ENCODE results near the gene ICAM1.

ICAM1 gene

GRCh38 chr19:10246511-10246910 lies 24.4 kb upstream of the ICAM1 start:
- Histone ChIP-seq H2BK15ac (replicated peaks; ENCODE audit: low read depth) (no peak overlapping the region), H3K4ac (ENCODE audit: low read depth, low read length) (no peak overlapping the region), H4K5ac (ENCODE audit: low read length) (no peak overlapping the region), H3K27me3 (ENCODE audit: insufficient read depth, low read length, poor library complexity) (no peaks in the 10 kb centered on the region), H3K4me1 (ENCODE audit: control insufficient read depth, low read depth, low read length) (no peaks in the 10 kb centered on the region), H2BK120ac (ENCODE audit: low read depth, low read length) (no peak overlapping the region), H3K79me1 (ENCODE audit: low read length) (no peaks in the 10 kb centered on the region), H4K8ac (ENCODE audit: low read depth, low read length) (no peak overlapping the region), H3K4me3 (ENCODE audit: low read length) (no peak overlapping the region), H3K9ac (ENCODE audit: low read length) (no peak overlapping the region), H2AK5ac (ENCODE audit: low read length) (no peak overlapping the region), H2BK5ac (ENCODE audit: low read length) (no peak overlapping the region), H3K36me3 (ENCODE audit: control insufficient read depth, insufficient read depth, low read length) (no peaks in the 10 kb centered on the region), H3K27ac (ENCODE audit: low read depth, low read length) (no peak overlapping the region), H3K18ac (ENCODE audit: low read length) (no peak overlapping the region), H3K79me2 (ENCODE audit: control insufficient read depth, insufficient read depth, low read length) (no peaks in the 10 kb centered on the region), H3K56ac (ENCODE audit: low read length) (no peak overlapping the region), H3K4me2 (ENCODE audit: low read length) (no peak overlapping the region), H3K23ac (ENCODE audit: low read length) (no peak overlapping the region)
- DNase-seq, result no peak
- no CpG with 5 or more reads among the region's 6 CpGs for WGBS (ENCODE audit: extremely low coverage, insufficient coverage, low lambda C conversion rate)

GRCh38 chr19:10251792-10252694 lies 18.9 kb upstream of the ICAM1 start, which contains the start of gene MRPL4:
TSS of gene MRPL4 (plus strand) at chr19:10252214. CDS start at chr19:10252254, 40 bp downstream.
- no peak within 1 kb of the TSS for H4K8ac ChIP-seq (ENCODE audit: low read depth, low read length)
- H3K4ac ChIP-seq (ENCODE audit: low read depth, low read length), result peak within 1 kb of the TSS; percentile 17
- no peak within 1 kb of the TSS for H4K5ac ChIP-seq (ENCODE audit: low read length)
- peak within 1 kb of the TSS; percentile 1 for H2BK5ac ChIP-seq (ENCODE audit: low read length)
- WGBS (ENCODE audit: extremely low coverage, insufficient coverage, low lambda C conversion rate), result no CpG with 5 or more reads among the region's 77 CpGs
- H3K27me3 ChIP-seq (ENCODE audit: insufficient read depth, low read length, poor library complexity), result no peaks in the 10 kb centered on the region
- H3K27ac ChIP-seq (ENCODE audit: low read depth, low read length), result no peak within 1 kb of the TSS
- peaks cover 5% of the 10 kb centered on the region for H3K36me3 ChIP-seq (ENCODE audit: control insufficient read depth, insufficient read depth, low read length)
- H3K9ac ChIP-seq (ENCODE audit: low read length), result peak within 1 kb of the TSS; percentile 76
- peak within 1 kb of the TSS; percentile 87 for H3K56ac ChIP-seq (ENCODE audit: low read length)
- H3K18ac ChIP-seq (ENCODE audit: low read length), result peak within 1 kb of the TSS; percentile 70
- H3K79me2 ChIP-seq (ENCODE audit: control insufficient read depth, insufficient read depth, low read length), result peaks cover 4% of the 10 kb centered on the region
- no peak within 1 kb of the TSS for H2AK5ac ChIP-seq (ENCODE audit: low read length)
- no peak within 1 kb of the TSS for H2BK120ac ChIP-seq (ENCODE audit: low read depth, low read length)
- peak; percentile 100 for DNase-seq
- H3K4me3 ChIP-seq (ENCODE audit: low read length), result peak within 1 kb of the TSS; percentile 56
- no peaks in the 10 kb centered on the region for H3K4me1 ChIP-seq (ENCODE audit: control insufficient read depth, low read depth, low read length)
- H3K79me1 ChIP-seq (ENCODE audit: low read length), result peaks cover 4% of the 10 kb centered on the region
- no peak within 1 kb of the TSS for H3K23ac ChIP-seq (ENCODE audit: low read length)
- peak within 1 kb of the TSS; percentile 59 for H3K4me2 ChIP-seq (ENCODE audit: low read length)
- H2BK15ac ChIP-seq (replicated peaks; ENCODE audit: low read depth), result no peak within 1 kb of the TSS

GRCh38 chr19:10252707-10253106 lies 18.2 kb upstream of the ICAM1 start:
- H3K23ac ChIP-seq (ENCODE audit: low read length), result no peak overlapping the region
- H4K8ac ChIP-seq (ENCODE audit: low read depth, low read length), result no peak overlapping the region
- H3K4me1 ChIP-seq (ENCODE audit: control insufficient read depth, low read depth, low read length), result no peaks in the 10 kb centered on the region
- H3K9ac ChIP-seq (ENCODE audit: low read length), result peak overlapping the region; percentile 76
- H3K79me2 ChIP-seq (ENCODE audit: control insufficient read depth, insufficient read depth, low read length), result peaks cover 4% of the 10 kb centered on the region
- no peak for DNase-seq
- H4K5ac ChIP-seq (ENCODE audit: low read length), result no peak overlapping the region
- no peak overlapping the region for H2BK5ac ChIP-seq (ENCODE audit: low read length)
- H3K18ac ChIP-seq (ENCODE audit: low read length), result no peak overlapping the region
- no peak overlapping the region for H2BK120ac ChIP-seq (ENCODE audit: low read depth, low read length)
- peaks cover 4% of the 10 kb centered on the region for H3K79me1 ChIP-seq (ENCODE audit: low read length)
- no peak overlapping the region for H3K27ac ChIP-seq (ENCODE audit: low read depth, low read length)
- H3K27me3 ChIP-seq (ENCODE audit: insufficient read depth, low read length, poor library complexity), result no peaks in the 10 kb centered on the region
- no peak overlapping the region for H2BK15ac ChIP-seq (replicated peaks; ENCODE audit: low read depth)
- H3K56ac ChIP-seq (ENCODE audit: low read length), result peak overlapping the region; percentile 87
- H3K4me2 ChIP-seq (ENCODE audit: low read length), result peak overlapping the region; percentile 59
- H3K4ac ChIP-seq (ENCODE audit: low read depth, low read length), result peak overlapping the region; percentile 17
- WGBS (ENCODE audit: extremely low coverage, insufficient coverage, low lambda C conversion rate), result no CpG with 5 or more reads among the region's 8 CpGs
- no peak overlapping the region for H2AK5ac ChIP-seq (ENCODE audit: low read length)
- H3K4me3 ChIP-seq (ENCODE audit: low read length), result peak overlapping the region; percentile 56
- H3K36me3 ChIP-seq (ENCODE audit: control insufficient read depth, insufficient read depth, low read length), result peaks cover 5% of the 10 kb centered on the region

GRCh38 chr19:10254244-10254643 lies 16.7 kb upstream of the ICAM1 start:
- Histone ChIP-seq H2BK5ac (ENCODE audit: low read length) (no peak overlapping the region), H4K8ac (ENCODE audit: low read depth, low read length) (no peak overlapping the region), H2BK120ac (ENCODE audit: low read depth, low read length) (no peak overlapping the region), H3K27me3 (ENCODE audit: insufficient read depth, low read length, poor library complexity) (no peaks in the 10 kb centered on the region), H3K56ac (ENCODE audit: low read length) (no peak overlapping the region), H4K5ac (ENCODE audit: low read length) (no peak overlapping the region), H3K4me1 (ENCODE audit: control insufficient read depth, low read depth, low read length) (no peaks in the 10 kb centered on the region), H3K9ac (ENCODE audit: low read length) (no peak overlapping the region), H3K4me2 (ENCODE audit: low read length) (no peak overlapping the region), H2AK5ac (ENCODE audit: low read length) (no peak overlapping the region), H2BK15ac (replicated peaks; ENCODE audit: low read depth) (no peak overlapping the region), H3K4ac (ENCODE audit: low read depth, low read length) (no peak overlapping the region), H3K27ac (ENCODE audit: low read depth, low read length) (no peak overlapping the region), H3K23ac (ENCODE audit: low read length) (no peak overlapping the region), H3K79me2 (ENCODE audit: control insufficient read depth, insufficient read depth, low read length) (peaks cover 4% of the 10 kb centered on the region), H3K79me1 (ENCODE audit: low read length) (peaks cover 4% of the 10 kb centered on the region), H3K36me3 (ENCODE audit: control insufficient read depth, insufficient read depth, low read length) (peaks cover 5% of the 10 kb centered on the region), H3K4me3 (ENCODE audit: low read length) (no peak overlapping the region), H3K18ac (ENCODE audit: low read length) (no peak overlapping the region)
- DNase-seq, result no peak
- no CpG with 5 or more reads among the region's 3 CpGs for WGBS (ENCODE audit: extremely low coverage, insufficient coverage, low lambda C conversion rate)

- Histone ChIP-seq H3K79me2 (ENCODE audit: control insufficient read depth, insufficient read depth, low read length) (peaks cover 4% of the 10 kb centered on the region), H3K56ac (ENCODE audit: low read length) (no peak overlapping the region), H3K4me3 (ENCODE audit: low read length) (no peak overlapping the region), H3K4ac (ENCODE audit: low read depth, low read length) (no peak overlapping the region), H3K4me2 (ENCODE audit: low read length) (no peak overlapping the region), H4K8ac (ENCODE audit: low read depth, low read length) (no peak overlapping the region), H2BK120ac (ENCODE audit: low read depth, low read length) (no peak overlapping the region), H4K5ac (ENCODE audit: low read length) (no peak overlapping the region), H3K27ac (ENCODE audit: low read depth, low read length) (no peak overlapping the region), H2BK5ac (ENCODE audit: low read length) (no peak overlapping the region), H3K9ac (ENCODE audit: low read length) (no peak overlapping the region), H3K36me3 (ENCODE audit: control insufficient read depth, insufficient read depth, low read length) (peaks cover 5% of the 10 kb centered on the region), H3K27me3 (ENCODE audit: insufficient read depth, low read length, poor library complexity) (no peaks in the 10 kb centered on the region), H3K79me1 (ENCODE audit: low read length) (peaks cover 4% of the 10 kb centered on the region), H3K18ac (ENCODE audit: low read length) (no peak overlapping the region), H3K4me1 (ENCODE audit: control insufficient read depth, low read depth, low read length) (no peaks in the 10 kb centered on the region), H2BK15ac (replicated peaks; ENCODE audit: low read depth) (no peak overlapping the region), H2AK5ac (ENCODE audit: low read length) (no peak overlapping the region), H3K23ac (ENCODE audit: low read length) (no peak overlapping the region)
- no peak for DNase-seq
- WGBS (ENCODE audit: extremely low coverage, insufficient coverage, low lambda C conversion rate), result no CpG with 5 or more reads among the region's 2 CpGs
These were observed 15.6 kb upstream of the ICAM1 start for GRCh38 chr19:10255358-10255757.

All from mesendoderm (in vitro differentiated cells).